Kidney epithelial cell (primary cell): ENCODE measurements around the gene MVB12B. TPM values are rescaled to one million over a fixed set of nuclear protein-coding genes. Genes with fewer than 3 reads are reported as not detected.

Experiments used
- DNase-seq: peaks from one replicate; pipeline ENCODE4 v3.0.0-alpha.2; 2010; ENCODE audit warnings: low read depth
- H3K27me3 ChIP-seq: 2 replicates; pipeline ENCODE4 v1.6.0; 2011; ENCODE audit warnings: low read length; ENCODE audit not compliant: control insufficient read depth, insufficient read depth
- H3K36me3 ChIP-seq: 2 replicates; pipeline ENCODE4 v1.5.1; 2011; ENCODE audit warnings: low read length; ENCODE audit not compliant: control insufficient read depth, insufficient read depth
- H3K4me3 ChIP-seq: 2 replicates; pipeline ENCODE4 v1.5.1; 2011; ENCODE audit warnings: low read depth, mild to moderate bottlenecking, control low read depth, low read length
- total RNA-seq: library from RNA; depleted of rRNA; stranded (reverse); fragments of >200 nt; gene quantifications from 2 replicates; pipeline ENCODE4 v1.2.3, GENCODE V29; 2015
- TF ChIP-seq, protein P1 (sequence below): IDR thresholded peaks from 2 replicates; pipeline ENCODE4 v1.5.1; 2011; ENCODE audit warnings: mild to moderate bottlenecking, moderate library complexity, low read length, control low read depth, inconsistent platforms; ENCODE audit not compliant: insufficient read depth, poor library complexity, severe bottlenecking

Gene MVB12B
- total RNA-seq, 1 donor from 2014 or later = 13.1 TPM

DNA sequence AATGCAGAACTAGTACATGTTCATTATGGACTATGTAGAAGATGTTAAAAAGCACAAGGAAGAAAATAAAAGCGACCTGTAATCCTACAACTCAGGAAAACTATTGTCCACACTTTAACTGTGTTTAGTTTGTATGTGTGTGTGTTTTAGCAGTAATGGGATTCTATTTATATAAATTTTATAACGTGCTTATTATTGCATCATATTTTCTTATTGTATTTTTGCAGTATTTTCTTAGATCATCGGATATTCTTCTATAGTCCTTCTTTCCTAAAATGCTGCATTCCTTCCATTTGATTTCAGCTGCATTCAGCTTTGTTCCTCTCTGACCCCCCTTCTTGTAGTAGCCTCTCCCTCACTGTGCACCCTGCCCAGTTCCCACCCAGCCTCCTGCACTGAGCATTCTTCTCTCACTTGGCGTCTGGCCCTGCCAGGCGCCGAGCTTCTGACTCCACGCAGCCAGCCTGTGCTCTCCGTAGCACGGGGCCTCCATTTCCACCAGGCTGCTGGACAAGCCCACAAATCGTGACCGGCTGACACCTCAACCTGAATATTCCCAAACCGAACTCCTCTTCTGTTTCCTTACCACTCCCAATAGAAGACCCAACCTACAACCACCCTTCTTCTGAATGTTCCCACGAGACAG, 39.9 kb downstream of the MVB12B start:
- TF ChIP-seq, protein P1, sequence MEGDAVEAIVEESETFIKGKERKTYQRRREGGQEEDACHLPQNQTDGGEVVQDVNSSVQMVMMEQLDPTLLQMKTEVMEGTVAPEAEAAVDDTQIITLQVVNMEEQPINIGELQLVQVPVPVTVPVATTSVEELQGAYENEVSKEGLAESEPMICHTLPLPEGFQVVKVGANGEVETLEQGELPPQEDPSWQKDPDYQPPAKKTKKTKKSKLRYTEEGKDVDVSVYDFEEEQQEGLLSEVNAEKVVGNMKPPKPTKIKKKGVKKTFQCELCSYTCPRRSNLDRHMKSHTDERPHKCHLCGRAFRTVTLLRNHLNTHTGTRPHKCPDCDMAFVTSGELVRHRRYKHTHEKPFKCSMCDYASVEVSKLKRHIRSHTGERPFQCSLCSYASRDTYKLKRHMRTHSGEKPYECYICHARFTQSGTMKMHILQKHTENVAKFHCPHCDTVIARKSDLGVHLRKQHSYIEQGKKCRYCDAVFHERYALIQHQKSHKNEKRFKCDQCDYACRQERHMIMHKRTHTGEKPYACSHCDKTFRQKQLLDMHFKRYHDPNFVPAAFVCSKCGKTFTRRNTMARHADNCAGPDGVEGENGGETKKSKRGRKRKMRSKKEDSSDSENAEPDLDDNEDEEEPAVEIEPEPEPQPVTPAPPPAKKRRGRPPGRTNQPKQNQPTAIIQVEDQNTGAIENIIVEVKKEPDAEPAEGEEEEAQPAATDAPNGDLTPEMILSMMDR = no peak
- Histone ChIP-seq H3K4me3 (no peak overlapping the region), H3K27me3 (no peaks in the 10 kb centered on the region), H3K36me3 (no peaks in the 10 kb centered on the region)
- DNase-seq = no peak

DNA sequence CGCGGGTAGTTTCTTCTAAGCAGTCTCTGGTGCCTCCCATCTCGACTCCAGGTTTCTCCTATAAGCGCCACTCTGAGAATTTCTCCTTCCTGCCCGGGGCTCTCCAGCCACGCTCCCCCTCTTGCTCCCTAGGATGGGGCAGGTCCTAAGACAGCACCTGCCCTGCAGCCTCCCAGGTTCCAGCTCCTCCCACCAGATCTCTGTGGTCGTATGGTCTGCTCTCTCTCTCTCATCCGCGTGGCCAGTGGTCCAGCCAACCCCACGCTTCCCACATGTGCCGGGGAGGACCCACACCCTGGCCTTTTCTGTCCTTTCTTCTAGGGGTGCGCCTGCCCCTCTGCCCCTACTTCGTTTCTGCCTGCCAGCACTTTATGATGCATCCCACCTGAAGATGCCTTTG, 40.5 kb downstream of the MVB12B start:
- no peak overlapping the region for H3K4me3 ChIP-seq
- no peaks in the 10 kb centered on the region for H3K27me3 ChIP-seq
- H3K36me3 ChIP-seq = no peaks in the 10 kb centered on the region
- DNase-seq = no peak
- TF ChIP-seq, protein P1 = no peak

DNA sequence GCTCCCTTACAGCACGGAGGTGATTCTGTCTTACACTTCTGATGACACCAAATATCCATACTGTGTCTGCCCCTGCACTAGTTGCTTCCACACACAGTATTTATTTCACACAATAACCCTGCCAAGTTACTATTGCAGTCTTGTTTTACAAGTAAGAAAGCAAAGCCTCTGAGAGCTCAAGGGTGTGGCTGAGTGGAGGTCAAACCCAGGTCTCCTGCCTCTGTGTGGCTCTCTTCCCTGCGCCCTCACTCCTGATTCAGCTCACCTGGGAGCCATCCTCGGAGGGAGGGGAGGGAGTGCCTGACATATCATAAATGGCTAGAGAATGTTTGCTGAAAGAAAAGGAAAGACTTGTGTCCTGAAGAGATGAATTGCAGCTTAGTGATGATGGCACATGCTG, 41.0 kb downstream of the MVB12B start:
- Histone ChIP-seq H3K4me3 (no peak overlapping the region), H3K27me3 (no peaks in the 10 kb centered on the region), H3K36me3 (no peaks in the 10 kb centered on the region)
- TF ChIP-seq, protein P1 = no peak
- DNase-seq = no peak

DNA sequence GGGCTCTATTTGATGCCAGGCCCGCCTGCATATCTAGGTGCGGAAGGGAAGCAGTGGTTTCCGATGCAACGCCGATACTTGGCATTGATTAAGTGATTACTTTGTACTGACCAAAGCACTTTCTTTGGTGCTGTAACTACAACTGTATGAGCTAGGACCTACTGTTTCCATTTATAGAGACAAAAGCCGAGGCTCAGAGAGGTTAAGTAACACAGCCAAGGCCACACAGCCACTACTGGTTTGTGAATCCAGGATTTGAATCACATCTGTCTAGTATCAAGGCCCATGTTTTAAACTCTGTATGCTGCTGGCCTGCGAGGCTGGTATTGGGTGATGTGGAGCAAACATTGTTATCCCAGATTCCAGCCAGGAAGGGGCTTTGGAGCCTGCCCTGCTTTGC, 41.4 kb downstream of the MVB12B start:
- no peak for DNase-seq
- no peaks in the 10 kb centered on the region for H3K27me3 ChIP-seq
- H3K4me3 ChIP-seq = no peak overlapping the region
- H3K36me3 ChIP-seq = no peaks in the 10 kb centered on the region
- TF ChIP-seq, protein P1 = no peak

DNA sequence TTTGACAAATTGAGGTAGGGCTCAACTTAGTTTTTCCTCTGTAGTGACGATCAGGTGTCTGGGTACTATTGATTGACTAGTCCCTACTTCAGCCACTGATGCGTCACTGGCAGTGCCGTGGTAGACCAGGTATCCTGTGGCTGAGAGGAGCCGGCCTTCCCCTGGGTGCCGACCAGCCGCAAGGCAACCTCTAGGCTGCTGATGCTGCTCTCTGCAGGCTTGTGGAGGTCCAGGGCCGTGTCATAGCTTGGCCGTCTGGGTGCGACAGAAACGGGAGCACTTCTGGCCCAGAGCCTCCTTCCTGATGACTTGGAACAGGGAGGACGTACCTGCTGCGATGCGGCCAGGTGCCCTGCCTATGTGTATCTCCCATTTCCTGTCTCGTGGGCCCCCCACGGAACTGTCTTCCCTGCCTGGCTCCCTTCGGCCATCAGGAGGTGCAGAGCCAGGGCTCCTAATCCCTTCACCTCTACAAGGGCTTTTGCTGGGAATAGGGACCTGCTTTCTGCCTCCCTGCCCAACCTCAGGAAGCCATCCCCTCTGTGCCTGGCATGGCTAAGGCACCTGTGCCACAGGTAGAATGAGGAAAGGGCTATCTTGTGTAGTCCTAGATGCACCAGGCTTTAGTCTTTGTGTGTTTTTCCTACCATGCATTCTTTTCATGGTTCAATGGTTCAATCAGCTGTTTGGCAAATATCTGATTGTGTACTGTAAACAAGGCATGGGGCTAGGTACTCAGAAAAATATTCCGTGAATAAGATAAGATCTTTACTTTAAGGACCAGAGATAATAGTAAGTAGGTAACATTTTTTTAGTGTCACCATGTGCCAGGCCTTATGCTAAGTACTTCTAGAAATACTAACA, 44.6 kb downstream of the MVB12B start:
- no peaks in the 10 kb centered on the region for H3K36me3 ChIP-seq
- no peaks in the 10 kb centered on the region for H3K27me3 ChIP-seq
- H3K4me3 ChIP-seq = no peak overlapping the region
- no peak for DNase-seq
- TF ChIP-seq, protein P1 = no peak
